Purkinje cell (primary cell): Measurements from ENCODE around the gene DCTPP1. TPM values are rescaled to one million over a fixed set of nuclear protein-coding genes. Genes with fewer than 3 reads are reported as not detected.

Experiments
- polyA plus RNA-seq: library from polyadenylated mRNA; unstranded; fragments of >200 nt; fragmentation: Nextera tagmentation; gene quantifications from 2 replicates; pipeline ENCODE4 v1.2.1, GENCODE V29; 2014

The DCTPP1 gene
- 14.3 and 19.1 TPM in 2 replicates for polyA plus RNA-seq

GRCh38 chr16:30429678-30430427 lies at the start of gene DCTPP1:
Gene DCTPP1, minus strand, starts transcription at chr16:30430030. Its CDS starts 50 bp downstream, at chr16:30429980.

DNA sequence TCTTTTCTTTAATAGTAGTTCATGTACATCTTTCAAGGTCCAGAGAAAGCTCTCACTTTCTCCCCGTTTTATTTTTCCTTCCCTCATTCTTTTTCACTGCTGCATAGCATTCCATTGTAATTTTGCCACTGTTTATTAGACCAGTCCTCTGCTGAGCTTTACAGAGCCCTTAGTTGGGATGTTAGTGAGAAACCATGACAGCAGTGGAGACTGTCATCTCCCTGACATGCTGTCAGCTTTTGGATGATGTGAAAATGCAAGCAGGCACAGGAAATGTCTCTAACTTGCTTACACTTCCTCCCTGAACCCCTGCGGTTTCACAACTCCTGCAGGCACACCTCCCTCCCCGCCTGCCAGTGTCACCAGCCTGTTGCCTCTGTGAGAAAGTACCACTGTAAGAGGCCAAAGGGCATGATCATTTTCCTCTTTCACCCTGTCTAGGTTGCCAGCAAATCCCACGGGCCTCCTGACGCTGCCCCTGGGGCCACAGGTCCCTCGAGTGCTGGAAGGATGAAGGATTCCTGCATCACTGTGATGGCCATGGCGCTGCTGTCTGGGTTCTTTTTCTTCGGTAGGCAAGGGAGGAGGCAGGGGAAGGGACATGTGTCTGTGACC lies 42.6 kb upstream of the DCTPP1 start, which contains the start of gene ITGAL:
ITGAL (plus strand) TSS at position 415 of the 615 bp plus-strand sequence; CDS start at position 511, 96 bp downstream.

DNA sequence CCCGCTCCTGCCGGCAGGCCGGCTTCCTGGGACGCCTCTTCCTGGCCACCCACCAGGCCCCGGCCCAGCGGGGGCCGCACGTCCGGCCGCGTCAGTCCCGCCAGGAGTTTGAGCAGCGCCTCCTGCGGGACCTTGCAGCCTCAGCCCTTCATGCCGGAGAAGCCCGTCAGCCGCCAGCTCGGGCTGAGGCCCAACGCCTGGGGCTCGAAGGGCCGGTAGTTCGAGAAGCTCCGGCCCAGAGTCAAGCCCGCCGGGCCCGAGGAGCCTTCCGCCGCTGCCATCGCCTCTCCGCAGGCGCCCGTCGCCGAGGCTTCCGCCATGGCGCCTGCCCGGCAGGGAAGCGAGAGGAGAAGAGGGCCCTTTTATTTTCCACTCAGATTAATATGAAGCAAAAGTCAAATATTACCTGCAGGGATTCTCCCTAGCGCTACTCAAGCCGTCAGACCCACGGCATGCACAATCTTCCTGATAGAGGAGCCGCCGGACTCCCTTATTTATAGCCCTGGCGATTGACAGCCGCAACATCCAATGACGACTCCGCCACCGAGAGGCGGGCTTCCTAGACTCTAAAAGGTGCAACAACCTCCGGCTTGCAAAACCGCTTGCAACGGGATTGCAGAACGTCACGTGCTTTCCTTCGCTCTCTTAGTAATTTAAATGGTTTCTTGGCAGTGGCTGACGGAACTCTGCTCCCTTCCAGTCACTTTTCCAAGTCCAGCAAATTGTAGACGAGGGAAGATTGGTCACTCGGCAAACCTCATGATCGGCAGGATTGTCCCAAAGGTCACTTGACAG lies 15.8 kb upstream of the DCTPP1 start, which contains the start of gene SEPHS2:
SEPHS2 (minus strand) TSS at position 467 of the 795 bp plus-strand sequence; CDS start at position 320, 147 bp downstream.

GRCh38 chr16:30407102-30407803 lies 22.6 kb downstream of the DCTPP1 start, which contains the start of gene ZNF771:
Gene ZNF771, plus strand, starts transcription at chr16:30407606. Its CDS starts 448 bp downstream, at chr16:30408054.

GRCh38 chr16:30395155-30395991 lies 34.5 kb downstream of the DCTPP1 start, which contains the start of gene ZNF48:
Gene ZNF48, plus strand, starts transcription at chr16:30395420. Its CDS starts 375 bp downstream, at chr16:30395795.

DNA sequence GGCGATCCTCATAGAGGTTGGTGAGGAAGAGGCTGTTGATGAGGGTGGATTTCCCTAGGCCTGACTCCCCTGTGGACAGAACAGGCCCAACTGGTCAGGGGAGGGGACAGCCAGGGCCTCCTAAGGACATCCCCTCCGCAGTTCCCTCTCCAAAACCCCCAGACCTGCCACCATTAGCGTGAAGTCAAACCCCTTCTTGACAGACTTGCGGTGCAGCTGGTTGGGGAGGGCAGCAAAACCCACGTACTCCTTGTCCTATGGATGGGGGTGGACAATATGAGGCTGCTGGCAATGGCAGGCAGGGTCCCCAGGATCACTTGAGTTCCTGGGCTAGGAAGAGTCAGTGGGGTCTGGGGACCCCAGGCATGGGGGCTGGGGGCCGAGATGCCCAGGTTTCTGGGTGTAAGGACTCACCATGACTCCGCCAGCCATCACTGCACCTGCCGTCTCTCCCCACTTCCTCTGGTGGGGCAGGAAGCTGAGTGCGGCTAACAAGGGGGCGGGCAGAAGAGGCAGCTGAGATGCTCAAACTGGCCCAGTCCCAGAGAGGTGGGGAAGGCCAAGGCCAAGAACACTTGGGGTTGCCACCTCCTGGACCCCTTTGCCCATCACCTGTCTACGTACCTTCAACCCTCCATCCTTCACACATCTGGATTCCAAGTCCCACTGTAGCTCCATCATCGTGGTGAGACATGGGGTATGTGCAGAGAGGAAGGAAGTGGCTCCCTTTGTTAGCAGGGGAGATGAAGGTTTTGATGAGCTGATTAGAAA lies 47.5 kb downstream of the DCTPP1 start, which contains the start of gene SEPTIN1:
SEPTIN1 (minus strand) TSS at position 451 of the 771 bp plus-strand sequence; CDS start at position 432, 19 bp downstream.

GRCh38 chr16:30374538-30374937 lies 55.3 kb downstream of the DCTPP1 start, which contains the start of gene MYL11:
Gene MYL11, plus strand, starts transcription at chr16:30374802. Its CDS starts 56 bp downstream, at chr16:30374858.

Other genes starting within 250 kb of the DCTPP1 start
- gene CORO1A, start 246.4 kb downstream of the DCTPP1 start, polyA plus RNA-seq, result 2.8 TPM in 1 of 2 replicates, not detected in the other
- 114 and 166 TPM in 2 replicates for gene BOLA2B, start 236.4 kb downstream of the DCTPP1 start, polyA plus RNA-seq
- gene SLX1A, start 236.2 kb downstream of the DCTPP1 start, polyA plus RNA-seq, result 2.6 and 5.8 TPM in 2 replicates
- 19.6 and 21.3 TPM in 2 replicates for gene SULT1A3, start 230.8 kb downstream of the DCTPP1 start, polyA plus RNA-seq
- 0.17 and 0.21 TPM in 2 replicates for gene NPIPB13, start 181.6 kb downstream of the DCTPP1 start, polyA plus RNA-seq
- 8.0 and 11.0 TPM in 2 replicates for gene CD2BP2, start 74.7 kb downstream of the DCTPP1 start, polyA plus RNA-seq
- gene TBC1D10B, start 59.5 kb downstream of the DCTPP1 start, polyA plus RNA-seq, result 4.2 and 5.3 TPM in 2 replicates
- not detected in 2 replicates for gene MYL11, start 55.2 kb downstream of the DCTPP1 start, polyA plus RNA-seq
- not detected in 2 replicates for gene SEPTIN1, start 47.5 kb downstream of the DCTPP1 start, polyA plus RNA-seq
- 1.3 and 1.6 TPM in 2 replicates for gene ZNF48, start 34.6 kb downstream of the DCTPP1 start, polyA plus RNA-seq
- gene ZNF771, start 22.4 kb downstream of the DCTPP1 start, polyA plus RNA-seq, result 3.1 and 3.9 TPM in 2 replicates
- gene SEPHS2, start 15.8 kb upstream of the DCTPP1 start, polyA plus RNA-seq, result 24.3 and 24.4 TPM in 2 replicates
- not detected in 2 replicates for gene ITGAL, start 42.7 kb upstream of the DCTPP1 start, polyA plus RNA-seq
- 0.38 TPM in 1 of 2 replicates, not detected in the other for gene ZNF768, start 96.5 kb upstream of the DCTPP1 start, polyA plus RNA-seq
- gene ZNF747, start 104.8 kb upstream of the DCTPP1 start, polyA plus RNA-seq, result 0.42 and 1.1 TPM in 2 replicates
- gene ZNF764, start 128.3 kb upstream of the DCTPP1 start, polyA plus RNA-seq, result 0.20 and 0.67 TPM in 2 replicates
- gene ZNF688, start 141.7 kb upstream of the DCTPP1 start, polyA plus RNA-seq, result 1.0 and 1.2 TPM in 2 replicates
- gene ZNF785, start 155.7 kb upstream of the DCTPP1 start, polyA plus RNA-seq, result 0.36 and 1.1 TPM in 2 replicates
- gene ZNF689, start 180.4 kb upstream of the DCTPP1 start, polyA plus RNA-seq, result 0.94 and 1.2 TPM in 2 replicates
- 1.2 and 12.7 TPM in 2 replicates for gene PRR14, start 220.9 kb upstream of the DCTPP1 start, polyA plus RNA-seq
- 0.20 and 0.52 TPM in 2 replicates for gene FBRS, start 228.4 kb upstream of the DCTPP1 start, polyA plus RNA-seq